Sigmoid colon (tissue), 4 donors: Measurements from ENCODE around the gene TLL2.

ENCODE experiments used
- EP300 ChIP-seq, 4 donors: sonication (generic); formaldehyde crosslinking; IDR thresholded peaks; one replicate each; pipeline ENCODE4 v1.6.1; 2017; ENCODE audit warnings: antibody characterized with exemption in 4 of 4
- POLR2A ChIP-seq, 2 donors: fragments of 450-650 bp; IDR thresholded peaks; one replicate each; pipeline ENCODE4 v1.6.1; 2016; ENCODE audit warnings: antibody characterized with exemption in 2 of 2, mild to moderate bottlenecking in 2 of 2, moderate library complexity in 2 of 2
- POLR2AphosphoS5 ChIP-seq, 4 donors: sonication (generic); formaldehyde crosslinking; IDR thresholded peaks; one replicate each; pipeline ENCODE4 v1.6.1; 2017; ENCODE audit warnings: antibody characterized with exemption in 4 of 4
- TF ChIP-seq, protein P1 (sequence below), 4 experiments: fragments of 450-650 bp in 3 of 4; fragments of 200-600 bp in 1 of 4; IDR thresholded peaks; one replicate each; pipeline ENCODE4 v1.5.1; 2016 to 2019; ENCODE audit warnings: antibody characterized with exemption in 4 of 4, mild to moderate bottlenecking in 3 of 4, moderate library complexity in 2 of 4

DNA sequence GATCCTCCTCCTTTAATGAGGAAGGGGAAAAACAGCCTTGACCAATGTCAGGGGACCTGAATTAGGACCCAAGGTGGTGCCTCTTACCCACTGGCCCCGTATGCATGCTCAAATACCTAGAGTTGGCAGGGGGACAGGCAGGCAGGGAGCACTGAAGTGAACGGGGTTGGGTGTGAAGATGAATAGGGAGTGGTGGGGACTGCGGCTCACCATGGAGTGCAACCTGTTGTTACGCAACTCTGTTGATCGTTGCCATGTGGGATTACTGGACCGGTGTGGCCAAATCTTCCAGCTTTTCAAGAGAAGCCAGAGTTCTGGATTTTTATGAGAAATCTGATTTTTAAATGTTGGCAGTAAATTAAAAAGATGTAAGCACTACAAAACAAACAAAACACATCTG is 48.1 kb downstream of the TLL2 start:
- TF ChIP-seq, protein P1, sequence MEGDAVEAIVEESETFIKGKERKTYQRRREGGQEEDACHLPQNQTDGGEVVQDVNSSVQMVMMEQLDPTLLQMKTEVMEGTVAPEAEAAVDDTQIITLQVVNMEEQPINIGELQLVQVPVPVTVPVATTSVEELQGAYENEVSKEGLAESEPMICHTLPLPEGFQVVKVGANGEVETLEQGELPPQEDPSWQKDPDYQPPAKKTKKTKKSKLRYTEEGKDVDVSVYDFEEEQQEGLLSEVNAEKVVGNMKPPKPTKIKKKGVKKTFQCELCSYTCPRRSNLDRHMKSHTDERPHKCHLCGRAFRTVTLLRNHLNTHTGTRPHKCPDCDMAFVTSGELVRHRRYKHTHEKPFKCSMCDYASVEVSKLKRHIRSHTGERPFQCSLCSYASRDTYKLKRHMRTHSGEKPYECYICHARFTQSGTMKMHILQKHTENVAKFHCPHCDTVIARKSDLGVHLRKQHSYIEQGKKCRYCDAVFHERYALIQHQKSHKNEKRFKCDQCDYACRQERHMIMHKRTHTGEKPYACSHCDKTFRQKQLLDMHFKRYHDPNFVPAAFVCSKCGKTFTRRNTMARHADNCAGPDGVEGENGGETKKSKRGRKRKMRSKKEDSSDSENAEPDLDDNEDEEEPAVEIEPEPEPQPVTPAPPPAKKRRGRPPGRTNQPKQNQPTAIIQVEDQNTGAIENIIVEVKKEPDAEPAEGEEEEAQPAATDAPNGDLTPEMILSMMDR (IDR thresholded peaks at IDR 0.05) = no peak
- TF ChIP-seq POLR2A (IDR thresholded peaks at IDR 0.05) (no peak), EP300 (IDR thresholded peaks at IDR 0.05) (no peak), POLR2AphosphoS5 (IDR thresholded peaks at IDR 0.05) (no peak)
